Measurements from ENCODE around the gene RABAC1. TPM values are rescaled to one million over a fixed set of nuclear protein-coding genes. Genes with fewer than 3 reads are reported as not detected.

The RABAC1 gene
- total and polyA plus RNA-seq, 2 of the 4 experiments (the other 2 are of a cell fraction), result 117 to 276 TPM

DNA sequence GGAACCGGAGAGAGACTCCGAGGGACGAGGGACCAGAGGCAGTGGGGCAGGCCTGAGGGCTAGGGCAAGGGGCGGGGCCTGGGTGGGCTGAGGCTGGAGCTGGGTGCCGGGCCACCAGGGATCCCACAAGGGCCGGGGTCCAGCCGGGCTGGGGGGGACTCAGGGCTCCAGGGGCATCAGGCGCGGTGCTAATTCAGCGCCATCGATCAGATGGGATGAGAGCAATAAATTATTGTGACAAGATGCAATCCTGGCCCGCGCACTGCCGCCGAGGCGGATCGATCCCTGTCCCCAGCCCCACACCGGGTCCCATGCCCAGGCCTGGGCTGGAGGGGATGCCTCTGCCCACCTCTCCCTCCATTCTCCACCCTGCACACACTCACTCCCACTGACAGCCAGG, 36.5 kb downstream of the RABAC1 start:
- in situ Hi-C loops (cut with MboI; ENCODE audit: low sequenced_read_pairs), result no loop called here
- no peaks in the 10 kb centered on the region for H3K36me3 ChIP-seq (ENCODE audit: control insufficient read depth, insufficient read depth, low read length)
- DNase-seq, result no peak
- BruUV-seq (replicated peaks), result no TSS peak
- H3K23ac ChIP-seq (ENCODE audit: low read depth, low read length), result no peak overlapping the region
- no peak overlapping the region for H3K14ac ChIP-seq (replicated peaks; ENCODE audit: low read depth, low read length)
- no peak overlapping the region for H4K5ac ChIP-seq (ENCODE audit: low read depth, low read length)
- no peak overlapping the region for H2AK5ac ChIP-seq (ENCODE audit: low read depth, low read length)
- H3K4ac ChIP-seq (ENCODE audit: low read depth, low read length), result no peak overlapping the region
- H2BK5ac ChIP-seq (ENCODE audit: low read depth, low read length, poor library complexity, severe bottlenecking), result no peak overlapping the region
- H2AFZ ChIP-seq (replicated peaks; ENCODE audit: low read length, poor library complexity), result no peak overlapping the region
- no peak overlapping the region for H3K9ac ChIP-seq (ENCODE audit: low read depth, low read length)
- H3K4me2 ChIP-seq (ENCODE audit: low read depth, low read length), result no peak overlapping the region
- H2BK120ac ChIP-seq (ENCODE audit: low read depth, low read length), result no peak overlapping the region
- H3K9me1 ChIP-seq (ENCODE audit: insufficient read depth, low read length), result peaks cover 20% of the 10 kb centered on the region
- H3K56ac ChIP-seq (ENCODE audit: extremely low read depth, insufficient read depth, low read length), result no peak overlapping the region
- intact Hi-C loops (cut with micrococcal nuclease), result no loop called here
- no peak overlapping the region for H4K91ac ChIP-seq (ENCODE audit: insufficient read depth, low read depth, low read length)
- dilution Hi-C loops (cut with HindIII; ENCODE audit: low sequenced_read_pairs, unreplicated experiment), result no loop called here
- no peak for TF ChIP-seq MAFK (IDR thresholded peaks at IDR 0.05; ENCODE audit: low read depth, low read length)
- TF ChIP-seq CEBPB (IDR thresholded peaks at IDR 0.05; ENCODE audit: low read depth, low read length), result no peak
- TF ChIP-seq, protein P1, sequence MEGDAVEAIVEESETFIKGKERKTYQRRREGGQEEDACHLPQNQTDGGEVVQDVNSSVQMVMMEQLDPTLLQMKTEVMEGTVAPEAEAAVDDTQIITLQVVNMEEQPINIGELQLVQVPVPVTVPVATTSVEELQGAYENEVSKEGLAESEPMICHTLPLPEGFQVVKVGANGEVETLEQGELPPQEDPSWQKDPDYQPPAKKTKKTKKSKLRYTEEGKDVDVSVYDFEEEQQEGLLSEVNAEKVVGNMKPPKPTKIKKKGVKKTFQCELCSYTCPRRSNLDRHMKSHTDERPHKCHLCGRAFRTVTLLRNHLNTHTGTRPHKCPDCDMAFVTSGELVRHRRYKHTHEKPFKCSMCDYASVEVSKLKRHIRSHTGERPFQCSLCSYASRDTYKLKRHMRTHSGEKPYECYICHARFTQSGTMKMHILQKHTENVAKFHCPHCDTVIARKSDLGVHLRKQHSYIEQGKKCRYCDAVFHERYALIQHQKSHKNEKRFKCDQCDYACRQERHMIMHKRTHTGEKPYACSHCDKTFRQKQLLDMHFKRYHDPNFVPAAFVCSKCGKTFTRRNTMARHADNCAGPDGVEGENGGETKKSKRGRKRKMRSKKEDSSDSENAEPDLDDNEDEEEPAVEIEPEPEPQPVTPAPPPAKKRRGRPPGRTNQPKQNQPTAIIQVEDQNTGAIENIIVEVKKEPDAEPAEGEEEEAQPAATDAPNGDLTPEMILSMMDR (conservative IDR thresholded peaks at IDR 0.05; ENCODE audit: low read depth, low read length), result no peak
- TF ChIP-seq NFE2L2 (IDR thresholded peaks at IDR 0.05; ENCODE audit: low read depth, low read length), result no peak
- no peak for TF ChIP-seq RFX5 (IDR thresholded peaks at IDR 0.05; ENCODE audit: low read depth, low read length)
- no peak for TF ChIP-seq RCOR1 (IDR thresholded peaks at IDR 0.05; ENCODE audit: insufficient replicate concordance, low read length)
- TF ChIP-seq ELK1 (IDR thresholded peaks at IDR 0.05; ENCODE audit: borderline replicate concordance, low read depth, low read length), result no peak
- no peak for TF ChIP-seq BHLHE40 (IDR thresholded peaks at IDR 0.05; ENCODE audit: low read depth, low read length)
- TF ChIP-seq USF2 (IDR thresholded peaks at IDR 0.05; ENCODE audit: low read depth, low read length), result no peak
- no peak for TF ChIP-seq POLR2A (IDR thresholded peaks at IDR 0.05; ENCODE audit: low read depth, low read length)
- no peak for TF ChIP-seq SMC3 (IDR thresholded peaks at IDR 0.05; ENCODE audit: low read depth, low read length)
- TF ChIP-seq RAD21 (IDR thresholded peaks at IDR 0.05; ENCODE audit: low read length), result no peak
- TF ChIP-seq CHD1 (IDR thresholded peaks at IDR 0.05; ENCODE audit: low read depth, low read length), result no peak
- no peak for TF ChIP-seq FOS (IDR thresholded peaks at IDR 0.05; ENCODE audit: low read depth, low read length)
- no peak for TF ChIP-seq MAZ (IDR thresholded peaks at IDR 0.05; ENCODE audit: borderline replicate concordance, low read depth, low read length)
- TF ChIP-seq MXI1 (IDR thresholded peaks at IDR 0.05; ENCODE audit: borderline replicate concordance, low read depth, low read length), result no peak
- no peak for ATAC-seq (ENCODE audit: low read depth)
- H2BK15ac ChIP-seq (ENCODE audit: low read depth, low read length), result no peak overlapping the region
- H4K20me1 ChIP-seq (ENCODE audit: insufficient read depth, low read length), result peaks cover 27% of the 10 kb centered on the region
- H3K27me3 ChIP-seq (ENCODE audit: control insufficient read depth, insufficient read depth, low read length), result peaks cover 86% of the 10 kb centered on the region
- no peak overlapping the region for H3K27ac ChIP-seq (ENCODE audit: insufficient read depth, low read length)
- H3K9me3 ChIP-seq (ENCODE audit: control insufficient read depth, insufficient read depth, low read length), result peaks cover 3% of the 10 kb centered on the region; the same call in 1 of the 2 replicates
- 8% methylated on average over 3 of the region's 18 CpGs; no CpG with 5 or more reads in 1 of the 2 experiments for WGBS, 2 experiments (ENCODE audit: extremely low coverage in 2 of 2, insufficient read length in 1 of 2)
- no peak overlapping the region for H2AK9ac ChIP-seq (replicated peaks; ENCODE audit: low read depth, low read length, poor library complexity)
- ChIA-PET POLR2A (ENCODE audit: unreplicated experiment) (no interaction called here), CTCF (no interaction called here)
- H4K8ac ChIP-seq (ENCODE audit: low read depth in 2 of 2, low read length in 2 of 2), result no peak overlapping the region
- no peak overlapping the region for H2BK20ac ChIP-seq (ENCODE audit: low read depth, low read length)
- no peak overlapping the region for H3K4me3 ChIP-seq (ENCODE audit: insufficient read depth, low read depth, low read length)
- H3K79me1 ChIP-seq (ENCODE audit: low read depth in 1 of 2, low read length in 2 of 2), result no peaks in the 10 kb centered on the region
- no peak overlapping the region for H3K18ac ChIP-seq (ENCODE audit: low read depth, low read length)
- no peaks in the 10 kb centered on the region for H3K4me1 ChIP-seq (ENCODE audit: control insufficient read depth, insufficient read depth, low read length)

Measured in IMR-90 (cell line).